HL-60/S4 (cell line): Measurements from ENCODE around the gene ZNF804B.

Source experiments
- in situ Hi-C: fragments of 300-500 bp; cut with MboI; formaldehyde crosslinking; loops from 2 replicates; pipeline ENCODE4 v1.14.3; 2022; ENCODE audit warnings: low sequenced_read_pairs

Gene ZNF804B

DNA sequence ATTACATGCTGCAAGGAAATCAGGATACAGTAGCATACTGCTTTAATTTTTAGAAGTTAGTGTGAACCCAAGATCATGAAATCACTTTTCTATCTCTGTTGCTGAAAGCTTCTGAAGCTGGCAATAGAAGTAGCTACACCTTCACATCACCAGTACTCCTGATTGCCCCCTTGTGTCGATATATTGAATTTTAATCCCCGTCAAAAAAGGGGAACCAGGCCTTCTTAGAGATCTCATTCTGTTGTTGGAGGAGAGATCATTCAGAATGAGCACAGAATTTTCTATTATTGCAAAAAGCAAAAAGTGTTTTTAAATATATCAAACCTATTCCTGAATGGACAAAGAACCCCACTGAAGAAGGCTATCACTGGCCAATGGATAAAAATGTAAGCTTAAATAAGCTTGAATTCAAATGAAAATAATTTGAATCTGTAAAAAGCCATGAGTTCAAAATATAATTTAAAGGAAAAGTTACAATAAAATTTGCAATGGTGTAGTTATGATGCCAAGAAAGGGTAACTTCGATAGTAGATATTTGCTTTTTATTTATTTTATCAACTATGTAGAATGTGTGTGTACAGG, 75.7 kb downstream of the ZNF804B start:
- in situ Hi-C loops: no loop called here

DNA sequence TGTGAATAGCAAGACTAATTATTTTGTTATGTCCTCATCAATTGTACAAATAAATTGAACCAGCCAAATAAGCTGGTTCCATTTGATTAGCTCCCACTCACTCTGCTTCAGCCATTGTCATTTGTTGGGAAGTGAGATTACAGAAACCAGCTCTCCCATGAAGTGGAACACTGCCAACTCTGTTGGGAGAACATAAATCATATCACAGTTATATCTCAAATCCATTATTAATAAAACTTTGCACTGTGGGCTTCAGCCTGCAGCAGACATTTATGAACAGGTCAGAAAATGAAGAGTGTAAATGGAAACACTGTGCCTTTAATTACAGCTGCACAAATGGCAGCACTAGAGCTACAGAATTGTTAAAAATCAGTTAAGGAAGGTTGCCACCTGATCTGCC, 82.7 kb downstream of the ZNF804B start:
- in situ Hi-C loops: no loop called here

DNA sequence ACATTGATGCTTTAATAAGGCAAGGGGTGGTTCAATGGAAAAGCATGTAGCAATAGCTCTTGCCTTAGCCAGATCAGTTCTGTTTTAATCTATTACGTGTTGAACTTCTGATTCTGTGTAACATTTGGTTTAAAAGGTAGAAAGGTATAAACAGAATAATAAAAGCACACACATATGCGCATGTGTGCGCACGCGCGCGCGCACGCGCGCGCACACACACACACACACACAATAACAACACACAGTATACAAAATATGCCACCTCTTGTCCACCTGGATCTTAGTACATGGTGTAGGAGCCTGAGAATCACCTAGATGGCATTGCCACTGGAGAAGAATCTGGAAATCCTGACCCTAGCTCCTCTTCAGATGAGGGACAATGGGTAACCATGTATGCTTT, 85.6 kb downstream of the ZNF804B start:
- in situ Hi-C loops: no loop called here

DNA sequence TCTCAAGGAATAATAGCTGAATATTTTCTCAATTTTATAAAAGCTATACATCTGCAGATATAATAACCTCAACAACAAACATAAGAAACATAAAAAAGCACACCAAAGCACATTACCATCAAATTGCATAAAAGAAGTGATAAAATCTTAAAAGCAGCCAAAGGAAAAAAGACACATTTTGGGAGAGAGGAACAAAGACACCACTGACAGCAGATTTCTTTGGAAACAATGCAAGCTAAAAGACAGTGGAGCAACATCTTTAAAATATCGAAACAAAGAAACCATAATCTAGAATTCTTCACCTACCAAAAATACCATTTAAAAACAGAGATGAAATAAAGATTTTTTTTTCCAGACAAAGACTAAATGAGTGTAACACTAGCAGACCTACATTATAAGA, 91.7 kb downstream of the ZNF804B start:
- in situ Hi-C loops: no loop called here

DNA sequence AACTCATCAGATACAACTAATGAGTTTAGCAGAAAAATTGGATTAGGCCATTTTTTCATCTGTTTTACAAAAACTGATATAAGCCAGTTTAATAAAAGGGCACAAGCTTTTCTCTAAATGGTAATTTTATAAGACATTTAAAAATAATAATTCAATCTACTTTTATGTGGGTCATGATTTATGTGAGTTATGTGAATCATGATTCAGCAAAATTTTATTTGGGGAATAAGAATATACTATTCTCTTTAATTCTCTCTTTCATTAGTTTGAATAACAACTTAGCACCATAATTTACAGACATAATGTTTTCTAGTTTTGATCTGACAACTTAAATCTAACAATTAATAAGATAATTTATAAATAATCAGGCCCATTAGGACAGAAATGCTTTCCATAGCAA, 99.8 kb downstream of the ZNF804B start:
- in situ Hi-C loops: no loop called here

DNA sequence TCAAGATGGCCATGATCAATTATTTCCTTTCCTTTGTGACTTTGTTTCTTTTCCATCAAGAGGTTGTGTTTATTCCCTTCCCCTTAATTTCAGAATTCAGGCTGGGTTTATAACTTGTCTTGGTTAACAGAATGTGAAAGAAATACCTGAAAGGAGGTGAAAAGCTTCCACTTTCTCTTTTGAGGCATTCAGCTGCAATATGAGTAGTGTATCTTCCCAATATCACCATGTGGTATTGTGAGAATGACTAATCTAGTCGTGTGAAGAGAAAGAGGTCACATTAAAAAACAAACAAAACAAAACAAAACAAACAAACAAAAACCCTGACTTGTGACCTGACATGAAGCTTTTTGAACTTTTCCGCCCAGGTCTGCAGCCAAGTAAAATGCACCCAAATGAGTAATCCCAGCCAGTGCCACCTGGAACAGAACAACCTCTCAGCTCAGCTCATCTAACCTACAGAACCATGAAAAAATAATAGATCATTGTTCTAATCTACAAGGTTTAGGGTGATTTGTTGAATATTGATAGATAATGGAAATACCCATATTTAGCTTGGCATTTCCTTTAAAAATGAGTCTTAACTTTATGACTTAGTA, 106.9 kb downstream of the ZNF804B start:
- in situ Hi-C loops: no loop called here

DNA sequence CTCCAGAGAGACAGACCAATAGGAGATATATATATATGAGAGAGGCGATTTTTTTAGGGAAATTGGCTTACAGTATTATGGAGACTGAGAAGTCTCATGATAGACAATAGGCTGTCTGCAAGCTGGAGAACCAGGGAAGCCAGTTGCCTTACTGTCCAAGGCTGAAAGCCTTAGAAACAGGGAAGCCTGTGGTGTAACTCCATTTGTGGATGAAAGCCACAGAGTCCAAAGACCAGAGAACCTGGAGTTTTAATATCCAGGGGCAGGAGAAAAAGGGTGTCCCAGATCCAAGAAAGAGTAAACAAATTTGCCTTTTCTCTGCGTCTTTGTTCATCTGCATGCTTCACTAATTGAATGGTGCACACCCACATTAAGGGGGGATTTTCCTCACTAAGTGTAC, 107.7 kb downstream of the ZNF804B start:
- in situ Hi-C loops: no loop called here

DNA sequence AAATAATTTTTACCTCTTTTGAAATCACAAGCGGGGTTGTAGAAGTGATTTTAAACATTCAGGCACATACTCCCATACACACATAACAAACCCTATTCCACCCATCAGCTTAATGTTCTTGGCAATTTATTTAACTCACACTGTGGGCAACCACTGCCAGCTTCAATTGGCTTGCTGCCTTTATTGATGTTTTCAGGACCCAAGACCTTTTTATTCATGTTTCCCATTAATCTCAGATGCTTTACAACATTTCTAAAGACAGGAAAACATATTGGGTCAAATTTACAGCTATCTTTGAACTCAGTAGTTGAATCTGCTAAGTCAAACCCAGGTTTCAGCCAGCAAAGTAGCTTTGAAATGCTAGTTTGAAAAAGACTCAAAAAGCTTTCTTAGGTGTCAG, 109.0 kb downstream of the ZNF804B start:
- in situ Hi-C loops: no loop called here

DNA sequence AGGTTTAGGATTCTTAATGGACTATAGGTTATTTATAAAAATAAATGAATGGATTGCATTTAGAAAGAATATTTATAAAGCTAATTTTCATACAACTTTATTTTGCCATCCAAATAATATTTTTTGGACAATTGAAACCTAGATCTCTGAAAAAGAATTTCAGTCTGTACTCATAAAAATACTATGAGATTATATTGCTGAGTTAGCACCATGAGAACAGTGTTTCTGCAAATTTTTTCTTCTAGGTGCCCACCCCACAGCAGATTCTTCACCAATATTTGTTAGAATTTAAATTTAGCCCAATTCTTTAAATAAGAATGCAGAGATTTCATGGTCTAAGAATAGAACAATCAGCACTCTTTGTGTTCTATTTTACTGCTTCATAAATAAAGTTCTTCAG, 121.6 kb downstream of the ZNF804B start:
- in situ Hi-C loops: no loop called here

DNA sequence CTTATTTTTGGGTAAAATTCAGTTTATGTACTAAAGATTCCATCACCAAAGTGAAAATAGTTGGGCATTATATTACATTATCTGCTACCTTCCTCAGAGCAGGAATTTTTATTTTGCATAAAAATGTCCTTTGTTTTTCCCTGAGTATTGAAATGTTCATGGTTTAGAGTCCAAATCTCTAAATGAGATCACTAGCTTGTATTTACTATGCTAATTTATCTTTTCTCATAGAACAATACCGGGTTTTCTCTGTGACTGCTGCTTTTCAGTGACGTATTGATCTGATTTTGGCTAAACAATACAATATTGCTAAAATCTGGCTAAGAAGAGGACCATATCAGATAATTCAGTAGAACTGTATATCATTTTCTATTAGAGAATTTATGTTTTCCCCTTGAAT, 125.6 kb downstream of the ZNF804B start:
- in situ Hi-C loops: no loop called here

DNA sequence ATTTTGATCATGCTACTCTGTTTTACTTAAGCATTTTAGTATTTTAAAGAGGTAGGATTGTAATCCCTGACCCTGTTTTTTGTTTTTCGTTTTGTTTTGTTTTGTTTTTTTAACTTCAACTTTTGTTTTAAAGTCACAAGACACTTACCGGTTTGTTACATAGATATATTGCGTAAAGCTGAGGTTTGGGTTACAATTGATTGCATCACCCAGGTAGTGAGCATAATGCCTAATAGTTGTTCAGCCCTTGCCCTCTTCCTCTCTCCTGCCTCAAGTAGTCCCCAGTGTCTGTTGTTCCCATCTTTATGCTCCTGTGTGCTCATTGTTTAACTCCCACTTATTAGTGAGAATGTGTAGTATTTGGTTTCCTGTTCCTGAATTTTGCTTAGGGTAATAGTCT, 129.2 kb downstream of the ZNF804B start:
- in situ Hi-C loops: no loop called here

DNA sequence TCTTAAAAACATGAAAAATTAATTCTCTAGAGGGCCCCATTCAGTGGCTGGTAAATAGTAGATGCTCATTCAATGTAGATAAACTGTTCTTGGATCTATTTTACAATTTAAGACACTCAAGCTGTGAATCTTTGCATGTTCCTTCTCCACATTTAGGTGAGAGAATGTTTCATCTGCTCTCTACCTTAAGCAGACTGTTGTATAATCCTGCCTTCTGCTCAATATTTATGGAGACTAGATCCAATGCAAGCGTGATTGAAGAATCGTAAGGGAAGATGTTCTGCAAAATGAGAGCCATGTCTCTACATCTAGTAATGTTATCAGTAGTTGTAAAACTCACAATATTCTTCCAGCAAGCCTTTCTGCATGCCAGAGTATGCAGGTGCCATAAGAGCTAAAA, 151.0 kb downstream of the ZNF804B start:
- in situ Hi-C loops: no loop called here

DNA sequence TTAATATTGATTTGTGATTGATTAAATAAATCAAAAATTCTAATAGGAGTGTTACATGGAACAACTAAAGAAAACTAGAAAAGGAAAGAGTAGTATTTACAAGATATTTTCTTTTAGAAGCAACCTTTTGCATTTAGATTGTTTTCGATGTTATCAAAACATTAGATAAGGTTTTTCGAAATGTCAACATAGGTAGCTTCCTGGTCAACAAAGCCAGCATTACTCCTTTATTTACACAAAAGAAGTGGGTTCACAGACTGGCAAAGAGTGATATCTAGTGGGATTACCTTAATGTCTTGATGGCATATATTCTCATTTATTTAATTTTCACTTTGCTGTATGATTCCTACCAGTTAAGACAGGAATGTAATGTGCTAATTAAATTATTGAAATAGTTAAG, 153.4 kb downstream of the ZNF804B start:
- in situ Hi-C loops: no loop called here

DNA sequence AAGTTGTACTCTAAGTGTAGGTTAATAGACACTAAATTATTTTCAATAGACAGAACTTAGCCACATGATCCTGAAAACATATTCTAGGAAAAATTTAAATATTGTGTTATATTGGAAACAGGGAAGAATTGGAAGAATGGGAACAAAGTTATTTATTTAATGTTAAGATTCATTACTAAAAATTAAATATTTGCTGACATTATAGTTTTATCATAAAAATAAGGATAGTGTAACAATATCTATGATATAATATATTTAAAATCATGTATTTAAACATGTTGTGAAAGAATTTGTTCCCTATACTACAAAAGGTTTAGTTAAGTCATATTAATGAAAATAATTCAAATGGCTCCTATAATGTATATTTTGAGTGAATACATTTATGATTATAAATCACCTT, 156.1 kb downstream of the ZNF804B start:
- in situ Hi-C loops: no loop called here

DNA sequence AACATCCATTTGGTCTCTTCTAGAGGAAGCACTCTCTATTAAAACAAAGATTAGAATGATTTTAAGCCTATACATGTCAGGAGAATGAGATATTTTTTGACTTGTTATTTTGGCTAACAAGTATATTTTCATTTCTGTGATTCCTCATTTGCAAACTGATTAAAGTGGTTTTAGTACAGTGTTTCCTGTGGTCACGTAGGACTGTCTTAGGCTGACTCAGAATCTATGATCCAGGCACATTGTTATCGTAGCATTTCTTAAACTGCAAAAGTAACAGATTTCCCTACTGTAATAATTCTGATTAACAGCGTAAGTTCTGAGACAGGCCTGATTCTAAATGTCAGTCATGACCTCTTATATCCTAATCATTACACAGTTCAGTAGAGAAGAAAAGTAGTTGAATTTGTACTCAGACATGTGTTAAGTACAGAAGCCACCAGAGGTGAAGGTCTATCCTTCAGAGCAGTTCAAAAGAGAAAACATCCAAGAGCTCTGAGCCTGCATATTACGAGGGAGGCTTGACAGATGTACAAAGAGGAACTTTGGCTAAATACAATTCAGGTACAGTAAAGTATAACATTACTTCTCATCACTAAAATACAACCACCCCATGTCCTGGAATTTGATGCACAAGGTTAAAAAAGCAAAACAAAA, 160.1 kb downstream of the ZNF804B start:
- in situ Hi-C loops: no loop called here

DNA sequence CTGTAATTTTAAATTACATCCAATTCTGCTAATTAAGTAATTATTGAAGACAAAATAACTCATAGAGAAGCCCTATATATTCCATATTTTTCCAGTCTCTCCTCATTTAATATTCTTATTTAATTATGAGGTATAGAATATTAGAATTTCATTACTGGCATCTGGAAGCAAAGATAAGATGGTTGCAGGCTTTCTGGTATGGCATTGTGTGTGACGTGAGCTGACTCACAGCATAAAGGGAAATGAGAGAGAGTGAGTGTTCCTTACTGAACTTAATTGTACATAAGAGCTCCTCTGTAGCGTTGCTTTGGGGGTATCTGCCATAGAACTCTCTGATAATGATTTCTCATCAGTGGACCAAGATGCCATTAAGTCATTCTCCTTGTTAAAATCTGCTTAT, 163.4 kb downstream of the ZNF804B start:
- in situ Hi-C loops: no loop called here

DNA sequence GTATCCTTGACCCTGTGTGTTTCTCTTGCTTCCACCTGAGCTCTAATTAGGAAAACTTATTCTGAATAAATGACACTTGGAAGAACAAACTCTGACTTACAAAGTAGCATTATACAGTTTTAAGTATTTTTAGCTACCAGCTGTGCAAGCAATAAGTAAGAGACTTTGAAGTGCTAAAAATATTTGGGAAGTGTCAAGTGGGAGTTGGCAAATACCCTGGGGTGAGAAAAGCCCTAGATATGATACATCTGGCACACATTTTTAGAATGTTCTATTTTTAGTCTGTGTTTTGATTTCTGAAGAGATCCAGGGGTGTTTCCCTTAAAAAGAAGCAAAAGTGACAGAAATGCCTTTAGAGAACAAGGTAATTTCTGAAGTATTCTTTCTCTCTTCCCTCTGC, 168.8 kb downstream of the ZNF804B start:
- in situ Hi-C loops: no loop called here

DNA sequence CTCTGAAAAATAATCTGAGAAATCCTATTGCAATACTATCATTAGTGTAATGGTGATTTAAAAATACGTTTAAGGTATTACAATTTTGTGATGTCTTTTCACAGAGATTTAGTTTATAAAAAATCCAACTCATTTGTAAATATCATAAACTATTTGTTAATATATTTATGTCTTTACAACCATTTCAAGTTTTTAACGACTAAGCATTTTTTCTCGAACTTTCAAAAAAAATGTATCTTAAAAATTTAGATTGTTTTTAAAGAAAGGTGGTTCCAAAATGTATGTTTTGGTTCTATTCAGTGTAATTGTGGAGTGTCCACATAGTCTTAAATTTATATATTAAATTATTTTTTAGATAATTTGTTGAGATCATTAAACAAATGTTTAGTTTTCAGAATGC, 170.2 kb downstream of the ZNF804B start:
- in situ Hi-C loops: no loop called here

DNA sequence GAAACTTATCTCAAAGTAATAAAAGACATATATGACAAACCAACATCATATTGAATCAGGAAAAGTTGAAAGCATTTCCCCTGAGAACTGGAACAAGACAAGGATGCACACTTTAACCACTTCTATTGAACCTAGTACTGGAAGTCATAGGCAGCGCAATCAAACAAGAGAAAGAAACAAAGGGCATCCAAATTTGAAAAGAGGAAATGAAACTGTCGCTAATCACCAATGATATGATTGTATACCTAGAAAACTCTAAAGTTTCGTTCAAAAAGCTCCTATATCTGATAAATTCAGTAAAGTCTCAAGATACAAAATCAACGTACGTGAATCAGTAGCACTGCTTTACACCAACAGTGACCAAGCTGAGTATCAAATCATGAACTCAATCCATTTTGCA, 173.8 kb downstream of the ZNF804B start:
- in situ Hi-C loops: no loop called here

DNA sequence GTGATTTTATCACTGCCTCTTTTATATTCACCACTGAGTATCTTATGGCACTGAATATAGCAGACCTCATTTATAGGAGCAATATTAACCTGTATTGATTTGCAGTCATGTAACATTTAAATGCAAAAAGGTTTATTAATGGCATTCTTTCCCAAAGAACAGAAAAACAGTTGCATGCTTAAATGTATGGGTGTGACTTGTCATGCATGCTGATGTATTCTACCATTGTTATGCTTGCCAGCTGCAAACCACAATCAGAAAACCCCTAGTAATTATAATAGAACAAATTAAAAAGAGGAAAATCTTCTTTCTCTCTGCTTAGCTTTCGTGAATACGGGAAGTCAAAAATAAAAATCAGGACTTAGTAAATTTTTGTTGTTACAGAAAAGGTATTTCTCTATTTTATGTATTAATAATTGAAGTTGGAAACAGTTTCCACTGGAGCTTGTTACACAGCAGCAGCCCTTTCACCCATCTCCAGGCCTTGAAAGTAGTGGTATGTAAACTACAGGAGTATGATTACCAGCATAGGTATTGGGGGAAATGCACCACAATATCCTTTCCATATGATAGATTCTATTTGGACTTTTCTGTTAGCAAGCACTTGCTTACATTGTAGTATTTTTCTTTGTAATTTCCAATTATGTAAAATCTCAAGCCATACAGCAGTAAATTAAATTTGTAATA, 183.5 kb downstream of the ZNF804B start:
- in situ Hi-C loops: no loop called here

DNA sequence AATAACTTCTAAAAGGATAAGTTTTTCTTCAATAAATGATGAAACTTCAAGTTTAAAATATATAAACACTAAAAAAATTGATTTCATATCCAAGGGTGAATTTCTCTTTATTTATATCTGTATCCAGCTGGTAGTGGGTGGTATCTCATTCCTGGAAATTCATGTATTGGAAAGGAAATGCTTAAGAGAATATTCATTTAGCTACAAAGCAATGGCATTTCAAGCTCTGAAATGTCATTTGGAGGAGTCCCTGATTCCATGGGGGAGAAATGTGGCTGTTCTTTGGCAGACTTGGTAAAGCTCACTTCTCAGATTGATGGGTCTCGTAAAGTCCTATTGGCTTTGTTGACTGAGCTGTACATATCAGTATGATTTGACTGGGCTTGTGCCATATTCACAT, 192.3 kb downstream of the ZNF804B start:
- in situ Hi-C loops: no loop called here

DNA sequence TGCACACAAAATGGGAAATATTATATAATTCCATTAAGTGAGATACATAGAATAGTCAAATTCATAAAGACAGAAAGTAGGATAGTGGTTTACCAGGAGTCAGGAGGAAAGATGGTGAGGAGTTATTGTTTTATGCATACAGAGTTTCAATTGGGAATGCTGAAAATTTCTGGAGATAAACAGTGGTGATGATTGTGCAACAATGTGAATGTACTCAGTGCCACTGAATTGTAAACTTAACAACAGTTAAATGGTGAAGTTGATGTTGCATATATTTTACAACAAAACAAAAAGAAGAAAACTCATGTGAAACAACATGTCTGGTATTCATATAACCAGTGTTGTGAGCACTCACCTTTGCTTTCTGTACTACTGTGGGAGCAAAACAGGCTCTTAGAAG, 204.9 kb downstream of the ZNF804B start:
- in situ Hi-C loops: no loop called here
